Esophagus squamous epithelium (tissue), 5 donors: ENCODE data around the gene UVSSA. TPM values are rescaled to one million over a fixed set of nuclear protein-coding genes. Genes with fewer than 3 reads are reported as not detected.

Experiments used
- DNase-seq: peaks from one replicate; lab custom pipeline; 2025; lab: John Stamatoyannopoulos, UW
- H3K27ac ChIP-seq, 4 donors: fragments of 200-600 bp; sonication (generic); one replicate each; pipeline ENCODE4 v1.5.1; 2016 to 2019; ENCODE audit warnings: mild to moderate bottlenecking in 1 of 4
- H3K27me3 ChIP-seq, 4 donors: fragments of 200-600 bp; sonication (generic); 1 replicate in 3 of 4; 2 replicates in 1 of 4; pipeline versions ENCODE4 v1.5.1 to v1.6.0; 2017 to 2021; ENCODE audit warnings: antibody characterized with exemption in 1 of 4
- H3K36me3 ChIP-seq, 3 donors: fragments of 200-600 bp; sonication (generic); one replicate each; pipeline ENCODE4 v1.5.1; 2016 to 2019
- H3K4me1 ChIP-seq, 3 donors: fragments of 200-600 bp; sonication (generic); one replicate each; pipeline ENCODE4 v1.5.1; 2017 to 2019
- H3K4me3 ChIP-seq, 4 donors: fragments of 200-600 bp; sonication (generic); 1 replicate in 3 of 4; 2 replicates in 1 of 4; pipeline ENCODE4 v1.5.1; 2016 to 2019; ENCODE audit warnings: mild to moderate bottlenecking in 2 of 4, moderate library complexity in 1 of 4
- H3K9me3 ChIP-seq, 3 donors: fragments of 200-600 bp; sonication (generic); one replicate each; pipeline ENCODE4 v1.5.1; 2016 to 2019
- CTCF ChIP-seq, 6 experiments: fragments of 450-650 bp in 4 of 6; fragments of 200-600 bp in 2 of 6; sonication (generic) in 2 of 6; IDR thresholded peaks; one replicate each; pipeline ENCODE4 v1.5.1; 2016 to 2019; ENCODE audit warnings: antibody characterized with exemption in 6 of 6, mild to moderate bottlenecking in 4 of 6, moderate library complexity in 4 of 6
- POLR2A ChIP-seq, 4 donors: fragments of 450-650 bp; IDR thresholded peaks; one replicate each; pipeline ENCODE4 v1.6.1; 2017; ENCODE audit warnings: antibody characterized with exemption in 4 of 4, mild to moderate bottlenecking in 4 of 4, moderate library complexity in 3 of 4
- WGBS, 2 donors: methylation state at CpG; one replicate each; pipeline ENCODE4 v1.1.5; 2018; 5-methylcytosine and 5-hydroxymethylcytosine counted together
- intact Hi-C: fragments of 100-400 bp; cut with DNase I; formaldehyde crosslinking; loops from one replicate; pipeline ENCODE4 v1.15.0; 2022
- total RNA-seq, 4 donors: library from RNA; depleted of rRNA; stranded (reverse); fragments of >200 nt; gene quantifications; one replicate each; pipeline ENCODE4 v1.1.0, GENCODE V29; 2016
- donor health status: DM: yes; HTN: yes; CAD: no.

UVSSA gene
- total RNA-seq, 4 donors from 2014 or later, result 7.2 to 12.8 (median 11.5) TPM

DNA sequence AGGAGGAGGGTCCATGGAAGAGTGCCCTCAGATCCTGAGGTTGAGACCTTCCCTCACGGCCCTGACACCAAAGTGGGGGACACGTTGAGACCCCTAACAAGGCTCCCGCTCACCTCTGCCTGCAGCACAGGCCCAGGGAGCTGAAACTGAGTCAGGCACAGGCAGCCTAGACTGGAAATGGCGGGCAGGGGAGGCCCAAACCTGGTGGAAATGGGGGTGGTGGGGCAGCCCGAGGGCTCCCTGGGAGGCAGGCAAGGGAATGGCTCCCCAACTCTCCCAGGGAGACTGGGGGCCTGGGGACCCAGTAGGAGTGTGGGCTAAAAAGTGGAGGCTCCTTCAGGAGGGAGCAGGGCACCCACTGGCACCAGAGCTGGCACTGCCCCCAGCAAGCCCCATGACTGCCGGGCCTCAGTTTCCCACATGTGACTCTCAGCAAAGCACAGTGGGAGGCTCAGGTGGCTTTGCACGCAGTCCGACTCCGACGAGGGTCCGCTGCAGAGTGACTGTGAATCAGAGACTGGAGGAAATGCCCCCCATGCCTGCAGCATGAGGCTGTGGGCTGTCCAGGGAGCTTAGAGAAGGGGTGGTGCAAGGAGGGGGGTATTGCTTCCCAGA lies 53.3 kb downstream of the UVSSA start:
- Histone ChIP-seq H3K9me3 (peaks cover 0 to 22% (median 0%) of the 10 kb centered on the region in 3 donors), H3K36me3 (peaks cover 0 to 7% (median 0%) of the 10 kb centered on the region in 3 donors), H3K27me3 (peaks cover 23 to 65% (median 39%) of the 10 kb centered on the region in 4 donors), H3K27ac (no peak overlapping the region), H3K4me1 (peaks cover 5 to 35% (median 20%) of the 10 kb centered on the region in 3 donors), H3K4me3 (no peak overlapping the region)
- WGBS, 2 donors, result 90% methylated on average over 2 of the region's 11 CpGs; no CpG with 5 or more reads in 1 of the 2 donors
- TF ChIP-seq POLR2A (IDR thresholded peaks at IDR 0.05), result no peak
- TF ChIP-seq CTCF (IDR thresholded peaks at IDR 0.05), result no peak
- intact Hi-C loops, result no loop called here
- DNase-seq, result no peak

- H3K27me3 ChIP-seq, result peaks cover 27 to 72% (median 44%) of the 10 kb centered on the region in 4 donors
- peaks cover 0 to under 1% (median 0%) of the 10 kb centered on the region in 3 donors for H3K36me3 ChIP-seq
- peaks cover 5 to 41% (median 26%) of the 10 kb centered on the region in 3 donors for H3K4me1 ChIP-seq
- DNase-seq, result no peak
- no peak overlapping the region for H3K4me3 ChIP-seq
- no peak overlapping the region for H3K27ac ChIP-seq
- WGBS, 2 donors, result 80% methylated on average over 3 of the region's 14 CpGs; no CpG with 5 or more reads in 1 of the 2 donors
- intact Hi-C loops, result no loop called here
- H3K9me3 ChIP-seq, result peaks cover 0 to 22% (median 0%) of the 10 kb centered on the region in 3 donors
- no peak for TF ChIP-seq CTCF (IDR thresholded peaks at IDR 0.05)
- no peak for TF ChIP-seq POLR2A (IDR thresholded peaks at IDR 0.05)
Measured at GRCh38 chr4:1400831-1401408, 53.9 kb downstream of the UVSSA start.

- peaks cover 27 to 78% (median 46%) of the 10 kb centered on the region in 4 donors for H3K27me3 ChIP-seq
- peaks cover 0 to 17% (median 0%) of the 10 kb centered on the region in 3 donors for H3K9me3 ChIP-seq
- no peak overlapping the region for H3K4me3 ChIP-seq
- H3K36me3 ChIP-seq, result no peaks in the 10 kb centered on the region
- DNase-seq, result no peak
- TF ChIP-seq CTCF (IDR thresholded peaks at IDR 0.05) (no peak), POLR2A (IDR thresholded peaks at IDR 0.05) (no peak)
- intact Hi-C loops, result no loop called here
- WGBS, 2 donors, result no CpG with 5 or more reads among the region's 18 CpGs
- H3K4me1 ChIP-seq, result peaks cover 5 to 47% (median 30%) of the 10 kb centered on the region in 3 donors
- no peak overlapping the region for H3K27ac ChIP-seq
Measured at GRCh38 chr4:1401409-1402020, 54.5 kb downstream of the UVSSA start.

DNA sequence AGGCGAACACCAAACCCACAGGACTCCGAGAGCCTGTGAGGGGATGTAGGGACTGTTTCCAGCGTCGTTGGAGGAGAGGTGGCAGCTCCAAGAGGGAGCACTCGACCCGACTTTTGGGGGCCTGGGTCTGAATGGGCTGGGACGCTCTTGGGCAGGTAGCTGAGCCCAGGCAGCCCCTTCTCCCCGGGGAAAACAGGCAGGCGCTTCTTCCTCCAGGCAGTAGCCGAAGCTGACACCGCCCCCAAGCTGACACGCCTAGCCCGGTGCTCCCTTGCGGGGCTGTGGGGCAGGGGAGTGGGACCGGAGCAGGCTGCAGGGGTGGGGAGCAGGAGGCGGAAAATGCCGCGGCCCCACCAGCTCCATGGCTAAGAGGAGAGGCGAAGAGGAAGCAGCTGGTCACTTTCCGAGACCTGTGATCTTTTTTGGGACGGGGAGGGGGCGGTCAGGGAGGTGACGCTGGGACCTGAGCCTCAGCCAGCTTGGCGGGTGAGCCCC lies 55.1 kb downstream of the UVSSA start:
- intact Hi-C loops, result no loop called here
- 4% methylated on average over 14 of the region's 24 CpGs; no CpG with 5 or more reads in 1 of the 2 donors for WGBS, 2 donors
- no peak for DNase-seq
- Histone ChIP-seq H3K27ac (no peak overlapping the region), H3K27me3 (peaks cover 31 to 83% (median 51%) of the 10 kb centered on the region in 4 donors), H3K4me3 (no peak overlapping the region), H3K4me1 (peaks cover 5 to 53% (median 35%) of the 10 kb centered on the region in 3 donors), H3K36me3 (no peaks in the 10 kb centered on the region), H3K9me3 (peaks cover 0 to 11% (median 0%) of the 10 kb centered on the region in 3 donors)
- TF ChIP-seq CTCF (IDR thresholded peaks at IDR 0.05) (no peak), POLR2A (IDR thresholded peaks at IDR 0.05) (no peak)
